Sigmoid colon (tissue), 7 donors: Measurements from ENCODE around the gene MPO. TPM values are rescaled to one million over a fixed set of nuclear protein-coding genes. Genes with fewer than 3 reads are reported as not detected.

ENCODE experiments used
- DNase-seq: peaks from one replicate; pipeline ENCODE4 v3.0.0-alpha.2; 2019
- H3K27ac ChIP-seq, 4 donors: fragments of 200-600 bp; sonication (generic); one replicate each; pipeline ENCODE4 v1.5.1; 2016 to 2019; ENCODE audit warnings: mild to moderate bottlenecking in 1 of 4
- H3K27me3 ChIP-seq, 3 donors: fragments of 200-600 bp; sonication (generic); one replicate each; pipeline ENCODE4 v1.5.1; 2019; ENCODE audit warnings: mild to moderate bottlenecking in 1 of 3
- H3K36me3 ChIP-seq, 4 donors: fragments of 200-600 bp; sonication (generic); one replicate each; pipeline ENCODE4 v1.5.1; 2016 to 2019
- H3K4me1 ChIP-seq, 4 donors: fragments of 200-600 bp; sonication (generic); one replicate each; pipeline ENCODE4 v1.5.1; 2017 to 2019
- H3K4me3 ChIP-seq, 4 donors: fragments of 200-600 bp; sonication (generic); one replicate each; pipeline ENCODE4 v1.5.1; 2017 to 2019; ENCODE audit warnings: mild to moderate bottlenecking in 2 of 4, moderate library complexity in 1 of 4
- H3K9me3 ChIP-seq, 4 donors: fragments of 200-600 bp in 3 of 4; sonication (generic) in 3 of 4; one replicate each; pipeline versions ENCODE4 v1.5.1 to v1.6.1; 2013 to 2019
- CTCF ChIP-seq, 4 experiments: fragments of 450-650 bp in 3 of 4; fragments of 200-600 bp in 1 of 4; IDR thresholded peaks; one replicate each; pipeline ENCODE4 v1.5.1; 2016 to 2019; ENCODE audit warnings: antibody characterized with exemption in 4 of 4, mild to moderate bottlenecking in 3 of 4, moderate library complexity in 2 of 4
- EP300 ChIP-seq, 4 donors: sonication (generic); formaldehyde crosslinking; IDR thresholded peaks; one replicate each; pipeline ENCODE4 v1.6.1; 2017; ENCODE audit warnings: antibody characterized with exemption in 4 of 4
- POLR2A ChIP-seq, 2 donors: fragments of 450-650 bp; IDR thresholded peaks; one replicate each; pipeline ENCODE4 v1.6.1; 2016; ENCODE audit warnings: antibody characterized with exemption in 2 of 2, mild to moderate bottlenecking in 2 of 2, moderate library complexity in 2 of 2
- POLR2AphosphoS5 ChIP-seq, 4 donors: sonication (generic); formaldehyde crosslinking; IDR thresholded peaks; one replicate each; pipeline ENCODE4 v1.6.1; 2017; ENCODE audit warnings: antibody characterized with exemption in 4 of 4
- WGBS, 2 donors: extraction: QIAGEN DNeasy Blood & Tissue Kit; methylation state at CpG; one replicate each; pipeline ENCODE4 v1.1.7; 2013; 5-methylcytosine and 5-hydroxymethylcytosine counted together
- intact Hi-C: fragments of 100-400 bp; cut with DNase I; formaldehyde crosslinking; loops from one replicate; pipeline ENCODE4 v1.15.1; 2023
- polyA plus RNA-seq, 3 donors: library from polyadenylated mRNA; stranded (reverse); fragments of 200-250 nt; gene quantifications; one replicate each; pipeline ENCODE4 v1.2.3, GENCODE V29; 2013
- total RNA-seq, 4 donors: library from RNA; depleted of rRNA; stranded (reverse); fragments of >200 nt; gene quantifications; one replicate each; pipeline ENCODE4 v1.1.0, GENCODE V29; 2016
- donor health status: healthy with polysubstance abuse.
- donor health status: Bipolar disorder and iron deficiency.
- donor health status: healthy.

Gene MPO
- total and polyA plus RNA-seq, 7 donors, result 0.36 to 0.44 TPM; not detected in 5

- TF ChIP-seq CTCF (IDR thresholded peaks at IDR 0.05), result no peak
- no peak for TF ChIP-seq POLR2A (IDR thresholded peaks at IDR 0.05)
- no peak for TF ChIP-seq EP300 (IDR thresholded peaks at IDR 0.05)
- TF ChIP-seq POLR2AphosphoS5 (IDR thresholded peaks at IDR 0.05), result no peak
- peaks cover 0 to 13% (median 12%) of the 10 kb centered on the region in 4 donors for H3K4me1 ChIP-seq
- peaks cover 0 to 30% (median 14%) of the 10 kb centered on the region in 3 donors for H3K27me3 ChIP-seq
- H3K36me3 ChIP-seq, result no peaks in the 10 kb centered on the region
- DNase-seq, result no peak
- no peaks in the 10 kb centered on the region for H3K9me3 ChIP-seq
- intact Hi-C loops, result loop anchor here (2.0 kb wide), 1 partner anchor 168 kb away; the partner anchor contains the start of gene RNF43
- peak overlapping the region in 2 of 4 donors; percentile 51 to 52 for H3K4me3 ChIP-seq
- WGBS, 2 donors, result 25 to 35% methylated on average over 10 of the region's 10 CpGs
- no peak overlapping the region for H3K27ac ChIP-seq
Measured at GRCh38 chr17:58248955-58249269, 31.8 kb downstream of the MPO start.

GRCh38 chr17:58247511-58248363 is 33.0 kb downstream of the MPO start:
- Histone ChIP-seq H3K4me3 (no peak overlapping the region), H3K36me3 (no peaks in the 10 kb centered on the region), H3K9me3 (no peaks in the 10 kb centered on the region), H3K27ac (no peak overlapping the region), H3K4me1 (peaks cover 0 to 13% (median 12%) of the 10 kb centered on the region in 4 donors), H3K27me3 (peaks cover 0 to 31% (median 14%) of the 10 kb centered on the region in 3 donors)
- no peak for DNase-seq
- WGBS, 2 donors, result 78 to 82% methylated on average over 10 of the region's 10 CpGs
- no peak for TF ChIP-seq POLR2A (IDR thresholded peaks at IDR 0.05)
- no peak for TF ChIP-seq POLR2AphosphoS5 (IDR thresholded peaks at IDR 0.05)
- no peak for TF ChIP-seq CTCF (IDR thresholded peaks at IDR 0.05)
- intact Hi-C loops, result loop anchor here (2.0 kb wide), 1 partner anchor 169 kb away; the partner anchor contains the start of gene RNF43

GRCh38 chr17:58246781-58247180 is 34.0 kb downstream of the MPO start:
- Histone ChIP-seq H3K4me1 (peaks cover 0 to 13% (median 12%) of the 10 kb centered on the region in 4 donors), H3K9me3 (no peaks in the 10 kb centered on the region), H3K4me3 (no peak overlapping the region), H3K36me3 (no peaks in the 10 kb centered on the region), H3K27me3 (peaks cover 0 to 41% (median 18%) of the 10 kb centered on the region in 3 donors), H3K27ac (no peak overlapping the region)
- TF ChIP-seq CTCF (IDR thresholded peaks at IDR 0.05) (no peak), EP300 (IDR thresholded peaks at IDR 0.05) (no peak)
- DNase-seq, result no peak
- 63 to 88% methylated on average over 1 of the region's 1 CpG for whole genome bisulfite sequencing, 2 donors
- intact Hi-C loops, result no loop called here

- H3K4me1 ChIP-seq, result peaks cover 0 to 13% (median 12%) of the 10 kb centered on the region in 4 donors
- H3K36me3 ChIP-seq, result no peaks in the 10 kb centered on the region
- peaks cover 0 to 45% (median 18%) of the 10 kb centered on the region in 3 donors for H3K27me3 ChIP-seq
- WGBS, 2 donors, result 81 to 91% methylated on average over 13 of the region's 13 CpGs
- DNase-seq, result no peak
- no peak overlapping the region for H3K27ac ChIP-seq
- TF ChIP-seq EP300 (IDR thresholded peaks at IDR 0.05), result no peak
- no peak for TF ChIP-seq POLR2A (IDR thresholded peaks at IDR 0.05)
- TF ChIP-seq CTCF (IDR thresholded peaks at IDR 0.05), result no peak
- no peak for TF ChIP-seq POLR2AphosphoS5 (IDR thresholded peaks at IDR 0.05)
- no peaks in the 10 kb centered on the region for H3K9me3 ChIP-seq
- intact Hi-C loops, result no loop called here
- H3K4me3 ChIP-seq, result no peak overlapping the region
Measured at GRCh38 chr17:58246104-58246740, 34.5 kb downstream of the MPO start.
